KMS-11 (cell line): ENCODE measurements around the gene SPIB.

ENCODE experiments used
- H2AFZ ChIP-seq: fragments of 200-600 bp; sonication (generic); 2 replicates; pipeline ENCODE4 v1.6.1; 2016; ENCODE audit warnings: antibody characterized with exemption, mixed run types, low read depth
- H3K27ac ChIP-seq: fragments of 200-600 bp; sonication (generic); 2 replicates; pipeline ENCODE4 v1.6.1; 2016; ENCODE audit warnings: mild to moderate bottlenecking, mixed run types
- H3K27me3 ChIP-seq: fragments of 200-600 bp; sonication (generic); 2 replicates; pipeline ENCODE4 v1.6.1; 2017; ENCODE audit warnings: mild to moderate bottlenecking, low read depth, mixed run types, moderate library complexity; ENCODE audit not compliant: insufficient read depth
- H3K36me3 ChIP-seq: fragments of 200-600 bp; sonication (generic); 2 replicates; pipeline ENCODE4 v1.6.1; 2017; ENCODE audit warnings: mild to moderate bottlenecking, mixed run types; ENCODE audit not compliant: insufficient read depth
- H3K4me1 ChIP-seq: fragments of 200-600 bp; sonication (generic); 2 replicates; pipeline ENCODE4 v1.6.1; 2016; ENCODE audit warnings: mild to moderate bottlenecking, low read depth, mixed run types; ENCODE audit not compliant: poor library complexity, severe bottlenecking
- H3K4me2 ChIP-seq: fragments of 200-600 bp; sonication (generic); 2 replicates; pipeline ENCODE4 v1.7.0; 2016; ENCODE audit warnings: mild to moderate bottlenecking, mixed run types
- H3K4me3 ChIP-seq: fragments of 200-600 bp; sonication (generic); IDR thresholded peaks from 2 replicates; pipeline ENCODE4 v1.6.1; 2017; ENCODE audit warnings: low read depth, low read length, mixed read lengths; ENCODE audit not compliant: insufficient read depth
- H3K79me2 ChIP-seq: fragments of 200-600 bp; sonication (generic); 2 replicates; pipeline ENCODE4 v1.6.1; 2016; ENCODE audit warnings: low read depth, mixed run types; ENCODE audit not compliant: insufficient read depth
- H3K9ac ChIP-seq: fragments of 200-600 bp; sonication (generic); 2 replicates; pipeline ENCODE4 v1.6.1; 2016; ENCODE audit warnings: mild to moderate bottlenecking, mixed run types
- H4K20me1 ChIP-seq: fragments of 200-600 bp; sonication (generic); 2 replicates; pipeline ENCODE4 v1.6.1; 2016; ENCODE audit warnings: mild to moderate bottlenecking, mixed run types; ENCODE audit not compliant: insufficient read depth
- TF ChIP-seq, protein P1 (sequence below): fragments of 200-600 bp; sonication (generic); conservative IDR thresholded peaks from 2 replicates; pipeline ENCODE4 v1.6.1; 2017; ENCODE audit warnings: low read depth, mild to moderate bottlenecking, antibody characterized with exemption, low read length, moderate library complexity, mixed read lengths

The SPIB gene

DNA sequence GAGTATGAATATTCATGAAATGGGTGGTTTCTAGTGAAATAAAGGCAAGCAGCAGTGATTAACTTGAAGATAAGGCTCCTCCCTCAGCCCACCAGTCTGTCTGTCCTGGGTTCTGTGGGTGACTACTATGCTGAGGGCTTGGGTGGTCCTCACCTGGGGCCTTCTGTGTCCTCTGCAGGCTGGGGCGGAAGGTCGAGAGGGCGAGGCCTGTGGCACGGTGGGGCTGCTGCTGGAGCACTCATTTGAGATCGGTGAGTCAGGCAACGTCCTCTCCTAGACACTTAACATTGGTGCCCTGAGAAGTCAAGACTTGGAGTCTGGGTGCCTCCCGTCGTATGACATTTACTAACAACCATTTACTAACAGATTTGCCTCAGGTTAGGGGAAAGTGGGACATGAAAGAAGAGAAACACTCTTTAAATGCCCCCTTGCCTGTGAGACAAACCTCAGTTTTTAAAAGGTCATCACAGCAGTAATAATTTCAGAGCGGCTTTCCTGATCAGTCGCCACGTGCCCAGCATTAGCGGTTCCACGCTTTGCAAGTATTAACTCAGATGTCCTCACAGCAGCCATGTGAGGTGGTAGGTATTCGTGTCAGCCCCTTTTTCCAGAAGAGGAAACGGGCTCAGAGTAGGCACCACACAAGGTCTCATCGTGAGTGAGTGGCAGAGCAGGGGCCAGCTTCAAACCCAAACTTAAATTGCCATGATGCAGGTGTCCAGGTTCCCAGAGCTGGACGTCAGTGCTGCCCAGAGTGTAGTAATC, 59.2 kb downstream of the SPIB start:
- peaks cover 3% of the 10 kb centered on the region; the same call in 1 of the 2 replicates for H3K27me3 ChIP-seq
- no peak overlapping the region for H3K27ac ChIP-seq
- no peak overlapping the region for H2AFZ ChIP-seq
- H3K4me2 ChIP-seq: peak overlapping the region; percentile 65
- no peak overlapping the region for H3K9ac ChIP-seq
- no peaks in the 10 kb centered on the region for H4K20me1 ChIP-seq
- no peaks in the 10 kb centered on the region for H3K36me3 ChIP-seq
- peaks cover 17% of the 10 kb centered on the region; the same call in 1 of the 2 replicates for H3K79me2 ChIP-seq
- peaks cover 5% of the 10 kb centered on the region for H3K4me1 ChIP-seq
- H3K4me3 ChIP-seq: no peak overlapping the region
- TF ChIP-seq, protein P1, sequence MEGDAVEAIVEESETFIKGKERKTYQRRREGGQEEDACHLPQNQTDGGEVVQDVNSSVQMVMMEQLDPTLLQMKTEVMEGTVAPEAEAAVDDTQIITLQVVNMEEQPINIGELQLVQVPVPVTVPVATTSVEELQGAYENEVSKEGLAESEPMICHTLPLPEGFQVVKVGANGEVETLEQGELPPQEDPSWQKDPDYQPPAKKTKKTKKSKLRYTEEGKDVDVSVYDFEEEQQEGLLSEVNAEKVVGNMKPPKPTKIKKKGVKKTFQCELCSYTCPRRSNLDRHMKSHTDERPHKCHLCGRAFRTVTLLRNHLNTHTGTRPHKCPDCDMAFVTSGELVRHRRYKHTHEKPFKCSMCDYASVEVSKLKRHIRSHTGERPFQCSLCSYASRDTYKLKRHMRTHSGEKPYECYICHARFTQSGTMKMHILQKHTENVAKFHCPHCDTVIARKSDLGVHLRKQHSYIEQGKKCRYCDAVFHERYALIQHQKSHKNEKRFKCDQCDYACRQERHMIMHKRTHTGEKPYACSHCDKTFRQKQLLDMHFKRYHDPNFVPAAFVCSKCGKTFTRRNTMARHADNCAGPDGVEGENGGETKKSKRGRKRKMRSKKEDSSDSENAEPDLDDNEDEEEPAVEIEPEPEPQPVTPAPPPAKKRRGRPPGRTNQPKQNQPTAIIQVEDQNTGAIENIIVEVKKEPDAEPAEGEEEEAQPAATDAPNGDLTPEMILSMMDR: no peak

GRCh38 chr19:50478901-50479715, 60.4 kb downstream of the SPIB start:
- no peak overlapping the region for H2AFZ ChIP-seq
- TF ChIP-seq, protein P1: peak; percentile 45
- no peaks in the 10 kb centered on the region for H3K36me3 ChIP-seq
- H3K79me2 ChIP-seq: peaks cover 17% of the 10 kb centered on the region; the same call in 1 of the 2 replicates
- no peak overlapping the region for H3K27ac ChIP-seq
- H4K20me1 ChIP-seq: no peaks in the 10 kb centered on the region
- no peak overlapping the region for H3K4me2 ChIP-seq
- H3K9ac ChIP-seq: no peak overlapping the region
- H3K4me1 ChIP-seq: peaks cover 5% of the 10 kb centered on the region
- H3K4me3 ChIP-seq: no peak overlapping the region
- H3K27me3 ChIP-seq: 0 out of 2 replicates have a peak, but pooled peaks cover 2% of the 10 kb centered on the region

GRCh38 chr19:50479761-50480251, 61.1 kb downstream of the SPIB start:
- no peak overlapping the region for H3K9ac ChIP-seq
- H3K4me1 ChIP-seq: peaks cover 5% of the 10 kb centered on the region
- no peak overlapping the region for H3K4me3 ChIP-seq
- no peaks in the 10 kb centered on the region for H3K27me3 ChIP-seq
- H3K27ac ChIP-seq: no peak overlapping the region
- TF ChIP-seq, protein P1: no peak
- peaks cover 17% of the 10 kb centered on the region; the same call in 1 of the 2 replicates for H3K79me2 ChIP-seq
- no peaks in the 10 kb centered on the region for H4K20me1 ChIP-seq
- no peak overlapping the region for H3K4me2 ChIP-seq
- H2AFZ ChIP-seq: no peak overlapping the region
- H3K36me3 ChIP-seq: no peaks in the 10 kb centered on the region

- Histone ChIP-seq H3K9ac (no peak overlapping the region), H3K36me3 (no peaks in the 10 kb centered on the region), H2AFZ (no peak overlapping the region)
These were observed 61.8 kb downstream of the SPIB start for GRCh38 chr19:50480281-50481111.

More at GRCh38 chr19:50480281-50481111, 61.8 kb downstream of the SPIB start:
- Histone ChIP-seq H3K4me3 (no peak overlapping the region), H4K20me1 (no peaks in the 10 kb centered on the region), H3K27me3 (no peaks in the 10 kb centered on the region), H3K79me2 (peaks cover 17% of the 10 kb centered on the region; the same call in 1 of the 2 replicates), H3K4me2 (no peak overlapping the region), H3K4me1 (peaks cover 5% of the 10 kb centered on the region), H3K27ac (no peak overlapping the region)
- TF ChIP-seq, protein P1: no peak
